ENCODE data around the gene GPR141. TPM values are rescaled to one million over a fixed set of nuclear protein-coding genes. Genes with fewer than 3 reads are reported as not detected.

The GPR141 gene
- total RNA-seq, 1 experiment from 2014 or later = not detected

- Mint-ChIP-seq H3K36me3 (ENCODE audit: insufficient read depth, unreplicated experiment) (no peaks in the 10 kb centered on the region), H3K4me3 (ENCODE audit: unreplicated experiment) (no peak overlapping the region)
- CTCF ChIA-PET = no interaction called here
Observed at GRCh38 chr7:37768611-37769010, 85.0 kb downstream of the GPR141 start.

DNA sequence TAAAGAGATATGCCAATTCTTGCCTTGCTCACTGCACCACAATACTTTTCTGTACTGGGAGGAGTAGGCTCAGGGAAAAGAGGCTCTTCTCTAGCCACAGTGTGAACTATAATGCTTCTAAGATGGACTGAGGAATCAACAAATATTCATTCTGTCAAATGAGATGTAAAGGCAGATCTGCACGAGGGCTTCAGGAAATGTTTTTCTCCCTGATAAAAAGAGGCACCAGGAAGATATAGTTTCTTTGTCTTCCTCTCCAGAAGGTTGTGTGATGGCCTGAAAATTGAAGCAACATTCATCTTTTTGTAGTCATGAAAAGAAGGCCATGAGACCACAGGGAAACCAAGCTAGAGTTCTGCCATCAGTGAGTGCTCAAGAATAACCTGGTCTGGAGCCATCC, 85.7 kb downstream of the GPR141 start:
- POLR2A ChIA-PET = no interaction called here
- H3K9me3 ChIP-seq = no peaks in the 10 kb centered on the region
- CTCF ChIA-PET = no interaction called here
- H3K4me3 ChIP-seq (ENCODE audit: low read depth, low read length) = no peak overlapping the region
- no peaks in the 10 kb centered on the region for H3K36me3 ChIP-seq (ENCODE audit: control insufficient read depth, insufficient read depth, low read length)
- no peak for DNase-seq
- H3K27me3 Mint-ChIP-seq (ENCODE audit: insufficient read depth, unreplicated experiment) = peaks cover 3% of the 10 kb centered on the region
- intact Hi-C loops (cut with micrococcal nuclease; ENCODE audit: unreplicated experiment) = no loop called here
- no TSS peak for BruUV-seq (replicated peaks)
- H3K9me3 Mint-ChIP-seq (ENCODE audit: unreplicated experiment) = no peaks in the 10 kb centered on the region
- H3K4me1 Mint-ChIP-seq (ENCODE audit: low read depth, unreplicated experiment) = no peaks in the 10 kb centered on the region
- no peak overlapping the region for H3K4me3 Mint-ChIP-seq (ENCODE audit: unreplicated experiment)
- TF ChIP-seq CTCF (IDR thresholded peaks at IDR 0.05; ENCODE audit: insufficient read depth in 1 of 2, low read depth in 1 of 2, low read length in 1 of 2, severe bottlenecking in 1 of 2, unreplicated experiment in 1 of 2) = no peak
- H3K27ac Mint-ChIP-seq (ENCODE audit: unreplicated experiment) = no peak overlapping the region
- no peaks in the 10 kb centered on the region for H3K27me3 ChIP-seq (replicated peaks; ENCODE audit: control insufficient read depth, insufficient read depth, low read length)
- no peaks in the 10 kb centered on the region for H3K36me3 Mint-ChIP-seq (ENCODE audit: insufficient read depth, unreplicated experiment)
- no peaks in the 10 kb centered on the region for H3K4me1 ChIP-seq

More at GRCh38 chr7:37768611-37769010, 85.0 kb downstream of the GPR141 start:
- Mint-ChIP-seq H3K27me3 (ENCODE audit: insufficient read depth, unreplicated experiment) (peaks cover 3% of the 10 kb centered on the region), H3K4me1 (ENCODE audit: low read depth, unreplicated experiment) (no peaks in the 10 kb centered on the region), H3K27ac (ENCODE audit: unreplicated experiment) (no peak overlapping the region), H3K9me3 (ENCODE audit: unreplicated experiment) (no peaks in the 10 kb centered on the region)
- POLR2A ChIA-PET = no interaction called here
- Histone ChIP-seq H3K4me3 (ENCODE audit: low read depth, low read length) (no peak overlapping the region), H3K36me3 (ENCODE audit: control insufficient read depth, insufficient read depth, low read length) (no peaks in the 10 kb centered on the region), H3K27me3 (replicated peaks; ENCODE audit: control insufficient read depth, insufficient read depth, low read length) (no peaks in the 10 kb centered on the region), H3K4me1 (no peaks in the 10 kb centered on the region), H3K9me3 (no peaks in the 10 kb centered on the region)
- no TSS peak for BruUV-seq (replicated peaks)
- no peak for DNase-seq
- intact Hi-C loops (cut with micrococcal nuclease; ENCODE audit: unreplicated experiment) = no loop called here
- no peak for TF ChIP-seq CTCF (IDR thresholded peaks at IDR 0.05; ENCODE audit: insufficient read depth in 1 of 2, low read depth in 1 of 2, low read length in 1 of 2, severe bottlenecking in 1 of 2, unreplicated experiment in 1 of 2)

DNA sequence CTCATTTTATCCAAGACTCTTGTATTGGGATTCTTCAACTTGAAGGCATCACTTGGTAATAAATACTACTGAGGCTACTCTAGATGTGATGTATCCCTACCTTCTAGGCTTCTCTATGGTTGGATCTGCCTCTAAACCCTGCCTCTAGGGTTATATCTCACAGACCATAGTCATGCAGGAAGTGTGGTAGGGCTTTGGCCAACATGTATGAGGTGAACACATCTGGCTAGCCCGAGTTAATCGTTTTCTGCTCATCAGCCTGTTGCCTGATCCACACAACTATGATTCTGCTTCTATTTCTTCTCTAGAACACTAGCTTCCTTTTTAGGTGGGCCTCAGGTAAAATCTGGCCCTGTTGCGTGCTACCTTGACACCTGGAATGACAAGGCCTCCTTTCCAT, 86.2 kb downstream of the GPR141 start:
- POLR2A ChIA-PET = no interaction called here
- no peaks in the 10 kb centered on the region for H3K4me1 Mint-ChIP-seq (ENCODE audit: low read depth, unreplicated experiment)
- intact Hi-C loops (cut with micrococcal nuclease; ENCODE audit: unreplicated experiment) = no loop called here
- TF ChIP-seq CTCF (IDR thresholded peaks at IDR 0.05; ENCODE audit: insufficient read depth in 1 of 2, low read depth in 1 of 2, low read length in 1 of 2, severe bottlenecking in 1 of 2, unreplicated experiment in 1 of 2) = no peak
- no peak overlapping the region for H3K4me3 ChIP-seq (ENCODE audit: low read depth, low read length)
- H3K4me3 Mint-ChIP-seq (ENCODE audit: unreplicated experiment) = no peak overlapping the region
- DNase-seq = no peak
- H3K9me3 Mint-ChIP-seq (ENCODE audit: unreplicated experiment) = no peaks in the 10 kb centered on the region
- H3K36me3 Mint-ChIP-seq (ENCODE audit: insufficient read depth, unreplicated experiment) = no peaks in the 10 kb centered on the region
- no peaks in the 10 kb centered on the region for H3K9me3 ChIP-seq
- BruUV-seq (replicated peaks) = no TSS peak
- H3K27me3 Mint-ChIP-seq (ENCODE audit: insufficient read depth, unreplicated experiment) = peaks cover 3% of the 10 kb centered on the region
- no peaks in the 10 kb centered on the region for H3K4me1 ChIP-seq
- no peaks in the 10 kb centered on the region for H3K27me3 ChIP-seq (replicated peaks; ENCODE audit: control insufficient read depth, insufficient read depth, low read length)
- CTCF ChIA-PET = no interaction called here
- no peaks in the 10 kb centered on the region for H3K36me3 ChIP-seq (ENCODE audit: control insufficient read depth, insufficient read depth, low read length)
- H3K27ac Mint-ChIP-seq (ENCODE audit: unreplicated experiment) = no peak overlapping the region
